ENCODE measurements around the gene CISD3.

The CISD3 gene

DNA sequence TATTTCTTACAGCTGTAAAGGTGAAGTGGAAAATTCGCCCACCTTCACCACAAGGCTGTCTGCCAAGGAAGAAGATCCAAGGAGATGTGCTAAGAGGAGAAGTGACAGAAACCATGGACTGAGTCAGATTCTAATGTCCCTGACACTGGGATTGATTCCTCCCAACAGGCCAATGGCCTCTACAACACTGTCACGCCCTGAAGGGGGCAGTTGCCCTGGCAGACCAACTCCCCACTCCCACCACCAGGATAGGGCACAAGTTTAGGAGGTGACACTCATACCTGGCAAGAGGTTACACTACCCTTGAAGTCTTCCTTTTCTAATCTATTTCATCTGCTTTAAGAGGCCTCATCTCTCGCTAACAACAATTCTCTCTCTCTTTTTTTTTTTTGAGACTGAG, 53.1 kb downstream of the CISD3 start:
- DNase-seq, result no peak
